WTC11 (cell line): ENCODE data around the gene SLC27A2. TPM values are rescaled to one million over a fixed set of nuclear protein-coding genes. Genes with fewer than 3 reads are reported as not detected.

Experiments
- ATAC-seq: fragments of 200-7000 bp; cut with Tn5 transposase; 2 replicates; pipeline ENCODE4 v1.10.0; 2021; ENCODE audit warnings: mild to moderate bottlenecking, moderate library complexity
- CTCF ChIA-PET: fragments of 300-600 bp; sonication (Branson Sonifier 250); formaldehyde crosslinking; loops from one replicate; lab custom pipeline; 2021; ENCODE audit warnings: antibody characterized with exemption; lab: Charles Lee
- POLR2A ChIA-PET: fragments of 350-600 bp; sonication (Branson Sonifier 250); formaldehyde crosslinking; loops from one replicate; lab custom pipeline; 2021; ENCODE audit warnings: antibody characterized with exemption; lab: Charles Lee
- DNase-seq: peaks from one replicate; pipeline ENCODE4 v3.0.0; 2021; ENCODE audit warnings: low spot score
- H3K27ac Mint-ChIP-seq: 2 replicates; pipeline ENCODE4 v1.8.0; 2021; ENCODE audit warnings: mixed read lengths
- H3K27me3 Mint-ChIP-seq: 2 replicates; pipeline ENCODE4 v1.8.0; 2021; ENCODE audit warnings: low read depth, mild to moderate bottlenecking, moderate library complexity, mixed read lengths
- H3K36me3 Mint-ChIP-seq: 2 replicates; pipeline ENCODE4 v1.8.0; 2021; ENCODE audit warnings: mixed read lengths
- H3K4me1 Mint-ChIP-seq: 2 replicates; pipeline ENCODE4 v1.8.0; 2022; ENCODE audit warnings: mixed read lengths
- H3K4me3 Mint-ChIP-seq: 2 replicates; pipeline ENCODE4 v1.8.0; 2021; ENCODE audit warnings: mild to moderate bottlenecking, moderate library complexity, mixed read lengths
- H3K9me3 Mint-ChIP-seq: 2 replicates; pipeline ENCODE4 v1.8.0; 2021; ENCODE audit warnings: mixed read lengths
- ATF1 ChIP-seq: sonication (generic); formaldehyde crosslinking; IDR thresholded peaks from 2 replicates; pipeline ENCODE4 v1.8.1; 2023; ENCODE audit warnings: mild to moderate bottlenecking, moderate library complexity, missing genetic modification reagents
- CBFB ChIP-seq: sonication (generic); formaldehyde crosslinking; IDR thresholded peaks from 2 replicates; pipeline ENCODE4 v1.8.1; 2022; ENCODE audit warnings: mild to moderate bottlenecking, low read depth, missing genetic modification reagents
- E2F4 ChIP-seq: sonication (generic); formaldehyde crosslinking; IDR thresholded peaks from 2 replicates; pipeline ENCODE4 v1.8.1; 2022; ENCODE audit warnings: low read depth, mild to moderate bottlenecking, moderate library complexity, missing genetic modification reagents, borderline replicate concordance
- ETV6 ChIP-seq: sonication (generic); formaldehyde crosslinking; IDR thresholded peaks from 2 replicates; pipeline ENCODE4 v1.8.1; 2022; ENCODE audit warnings: mild to moderate bottlenecking, missing genetic modification reagents
- GRHL2 ChIP-seq: fragments of 250-450 bp; sonication (Bioruptor Pico); IDR thresholded peaks from 2 replicates; pipeline ENCODE4 v1.8.0; 2022; ENCODE audit warnings: mild to moderate bottlenecking, moderate library complexity; ENCODE audit not compliant: insufficient replicate concordance, severe bottlenecking
- GTF2I ChIP-seq: fragments of 250-450 bp; sonication (Bioruptor Pico); conservative IDR thresholded peaks from 2 replicates; pipeline ENCODE4 v1.4.0; 2021; ENCODE audit warnings: mild to moderate bottlenecking
- NFYB ChIP-seq: sonication (generic); formaldehyde crosslinking; conservative IDR thresholded peaks from 2 replicates; pipeline ENCODE4 v1.8.0; 2022; ENCODE audit warnings: low read depth, missing genetic modification reagents
- NR2C2 ChIP-seq: sonication (generic); formaldehyde crosslinking; IDR thresholded peaks from 2 replicates; pipeline ENCODE4 v1.8.0; 2022; ENCODE audit warnings: mild to moderate bottlenecking, missing genetic modification reagents
- PRDM15 ChIP-seq: sonication (generic); formaldehyde crosslinking; IDR thresholded peaks from 2 replicates; pipeline ENCODE4 v1.8.0; 2022; ENCODE audit warnings: missing genetic modification reagents
- SMAD3 ChIP-seq: sonication (generic); formaldehyde crosslinking; IDR thresholded peaks from 2 replicates; pipeline ENCODE4 v1.8.0; 2022; ENCODE audit warnings: missing genetic modification reagents, mild to moderate bottlenecking, borderline replicate concordance
- SOX15 ChIP-seq: fragments of 250-450 bp; sonication (Bioruptor Pico); IDR thresholded peaks from 2 replicates; pipeline ENCODE4 v1.9.0; 2021; ENCODE audit warnings: mild to moderate bottlenecking
- USF2 ChIP-seq: sonication (generic); formaldehyde crosslinking; IDR thresholded peaks from 2 replicates; pipeline ENCODE4 v1.8.1; 2023; ENCODE audit warnings: mild to moderate bottlenecking, missing genetic modification reagents, moderate library complexity
- ZBTB21 ChIP-seq: sonication (generic); formaldehyde crosslinking; IDR thresholded peaks from 2 replicates; pipeline ENCODE4 v1.8.1; 2023; ENCODE audit warnings: mild to moderate bottlenecking, missing genetic modification reagents, borderline replicate concordance
- ZNF263 ChIP-seq: sonication (generic); formaldehyde crosslinking; IDR thresholded peaks from 2 replicates; pipeline ENCODE4 v1.8.1; 2022; ENCODE audit warnings: low read depth, mild to moderate bottlenecking, moderate library complexity, missing genetic modification reagents
- ZNF423 ChIP-seq: fragments of 250-450 bp; sonication (Bioruptor Pico); IDR thresholded peaks from 2 replicates; pipeline ENCODE4 v2.1.2; 2022; ENCODE audit warnings: mild to moderate bottlenecking, moderate library complexity
- ZNF425 ChIP-seq: fragments of 250-450 bp; sonication (Bioruptor Pico); conservative IDR thresholded peaks from 2 replicates; pipeline ENCODE4 v1.9.0; 2021; ENCODE audit warnings: mild to moderate bottlenecking
- ZNF671 ChIP-seq: fragments of 250-450 bp; sonication (Bioruptor Pico); IDR thresholded peaks from 2 replicates; pipeline ENCODE4 v1.8.0; 2021; ENCODE audit warnings: mild to moderate bottlenecking
- total RNA-seq: library from RNA; stranded (reverse); gene quantifications from 3 replicates; pipeline ENCODE4 v1.2.3, GENCODE V29; 2021

SLC27A2 gene
- total RNA-seq, 1 experiment from 2014 or later, result 3.0 TPM

GRCh38 chr15:50238255-50238654 lies 56.3 kb downstream of the SLC27A2 start (continued):
- TF ChIP-seq PRDM15 (CRISPR knock-in tag), result no peak
- no peak for TF ChIP-seq CBFB
- no peak for TF ChIP-seq GTF2I (CRISPR knock-in tag)
- no peak for TF ChIP-seq USF2 (CRISPR knock-in tag)
- TF ChIP-seq ZBTB21 (CRISPR knock-in tag), result no peak
- no peak for TF ChIP-seq NFYB (CRISPR knock-in tag)
- no peak for TF ChIP-seq ZNF263 (CRISPR knock-in tag)
- no peak for TF ChIP-seq E2F4
- TF ChIP-seq ATF1, result no peak

GRCh38 chr15:50241684-50242450 lies 59.9 kb downstream of the SLC27A2 start:
- Mint-ChIP-seq H3K4me3 (no peak overlapping the region), H3K9me3 (no peaks in the 10 kb centered on the region), H3K4me1 (no peaks in the 10 kb centered on the region), H3K27ac (no peak overlapping the region), H3K36me3 (no peaks in the 10 kb centered on the region), H3K27me3 (no peaks in the 10 kb centered on the region)
- TF ChIP-seq SOX15, result no peak
- TF ChIP-seq GRHL2 (CRISPR knock-in tag), result no peak
- TF ChIP-seq NR2C2 (CRISPR knock-in tag), result no peak
- TF ChIP-seq ETV6 (CRISPR knock-in tag), result no peak
- no peak for TF ChIP-seq ZNF671 (CRISPR knock-in tag)
- TF ChIP-seq ZNF425, result no peak
- no peak for TF ChIP-seq SMAD3 (CRISPR knock-in tag)
- no peak for TF ChIP-seq ZNF423
- DNase-seq (no peak), ATAC-seq (peak; percentile 26; the same call in 1 of the 2 replicates)
- CTCF ChIA-PET, result interaction anchor here (0.6 to 1.5 kb wide), 6 partner anchors 10 to 97 kb away, joined by 3 to 6 read pairs (median 4); no protein-coding TSS in a partner anchor
- POLR2A ChIA-PET, result no interaction called here
